Kidney capillary endothelial cell (primary cell): Measurements from ENCODE around the gene C16orf95.

Source experiments
- DNase-seq: peaks from one replicate; pipeline ENCODE4 v3.0.0-alpha.2; 2018; ENCODE audit warnings: low spot score

The C16orf95 gene

GRCh38 chr16:87314990-87315420 lies 2.2 kb downstream of the C16orf95 start:
- DNase-seq = no peak

- no peak for DNase-seq
These were observed 5.2 kb downstream of the C16orf95 start for GRCh38 chr16:87312008-87312407.

- no peak for DNase-seq
These were observed 5.8 kb downstream of the C16orf95 start for GRCh38 chr16:87311387-87311786.

GRCh38 chr16:87310610-87311009 lies 6.6 kb downstream of the C16orf95 start:
- no peak for DNase-seq

GRCh38 chr16:87309620-87310525 lies 7.3 kb downstream of the C16orf95 start:
- DNase-seq = no peak

- no peak for DNase-seq
These were observed 8.4 kb downstream of the C16orf95 start for GRCh38 chr16:87308826-87309225.

GRCh38 chr16:87306516-87306915 lies 10.7 kb downstream of the C16orf95 start:
- DNase-seq = no peak

GRCh38 chr16:87305505-87306391 lies 11.4 kb downstream of the C16orf95 start:
- no peak for DNase-seq

GRCh38 chr16:87304951-87305350 lies 12.2 kb downstream of the C16orf95 start:
- no peak for DNase-seq

GRCh38 chr16:87303962-87304521 lies 13.2 kb downstream of the C16orf95 start:
- no peak for DNase-seq

- no peak for DNase-seq
These were observed 13.7 kb downstream of the C16orf95 start for GRCh38 chr16:87303431-87303930.

GRCh38 chr16:87298857-87299465 lies 18.2 kb downstream of the C16orf95 start:
- DNase-seq = no peak

- no peak for DNase-seq
These were observed 19.1 kb downstream of the C16orf95 start for GRCh38 chr16:87297918-87298631.

GRCh38 chr16:87297407-87297806 lies 19.8 kb downstream of the C16orf95 start:
- no peak for DNase-seq

- no peak for DNase-seq
These were observed 21.3 kb downstream of the C16orf95 start for GRCh38 chr16:87295661-87296531.

- no peak for DNase-seq
These were observed 21.9 kb downstream of the C16orf95 start for GRCh38 chr16:87295259-87295658.

GRCh38 chr16:87293990-87294389 lies 23.2 kb downstream of the C16orf95 start:
- DNase-seq = no peak

- no peak for DNase-seq
These were observed 25.2 kb downstream of the C16orf95 start for GRCh38 chr16:87291944-87292343.

- no peak for DNase-seq
These were observed 28.3 kb downstream of the C16orf95 start for GRCh38 chr16:87288753-87289362.
